ENCODE data around the gene TBR1.

The TBR1 gene

DNA sequence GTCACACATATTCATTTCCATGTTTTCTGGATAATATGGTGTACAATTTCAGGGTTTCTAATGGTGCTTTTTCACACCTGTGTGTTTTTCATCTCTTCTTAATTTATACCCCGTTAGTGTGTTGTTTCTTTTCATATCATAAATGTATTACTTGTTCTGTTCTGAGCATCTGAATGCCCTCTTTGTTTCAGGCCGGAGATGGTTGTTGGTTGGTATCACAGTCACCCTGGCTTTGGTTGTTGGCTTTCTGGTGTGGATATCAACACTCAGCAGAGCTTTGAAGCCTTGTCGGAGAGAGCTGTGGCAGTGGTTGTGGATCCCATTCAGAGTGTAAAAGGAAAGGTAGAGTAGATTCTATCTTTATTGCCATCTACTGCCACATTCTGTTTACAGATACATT lies 45.1 kb upstream of the TBR1 start:
- no peak overlapping the region for H3K4me3 ChIP-seq (ENCODE audit: low read depth in 1 of 2, low read length in 2 of 2)
- no peak overlapping the region for H3K27ac ChIP-seq (ENCODE audit: low read length)
- no peak overlapping the region for H2AFZ ChIP-seq (ENCODE audit: low read depth, low read length)
- H3K4me1 ChIP-seq (ENCODE audit: insufficient read depth, low read length): no peaks in the 10 kb centered on the region
- H3K9me3 ChIP-seq (ENCODE audit: insufficient read depth, low read length, severe bottlenecking): no peaks in the 10 kb centered on the region
- ATAC-seq (ENCODE audit: insufficient read depth, low read depth) (no peak), DNase-seq (no peak)
- H3K79me2 ChIP-seq (ENCODE audit: insufficient read depth, low read length): peaks cover 11% of the 10 kb centered on the region
- peaks cover 66% of the 10 kb centered on the region for H3K36me3 ChIP-seq (ENCODE audit: insufficient read depth, low read length)
- no peak overlapping the region for H3K9ac ChIP-seq (ENCODE audit: low read depth, low read length)
- no peak overlapping the region for H3K4me2 ChIP-seq (ENCODE audit: insufficient read depth, low read length)
- no peaks in the 10 kb centered on the region for H3K27me3 ChIP-seq (ENCODE audit: insufficient read depth, low read length, poor library complexity)
- peaks cover 8% of the 10 kb centered on the region; the same call in 1 of the 2 replicates for H4K20me1 ChIP-seq (ENCODE audit: insufficient read depth, low read length)
- TF ChIP-seq EZH2 (IDR thresholded peaks at IDR 0.05; ENCODE audit: borderline replicate concordance, low read depth, low read length, severe bottlenecking) (no peak), CTCF (IDR thresholded peaks at IDR 0.05; ENCODE audit: borderline replicate concordance, extremely low read depth, low read length, poor library complexity, severe bottlenecking) (no peak)

DNA sequence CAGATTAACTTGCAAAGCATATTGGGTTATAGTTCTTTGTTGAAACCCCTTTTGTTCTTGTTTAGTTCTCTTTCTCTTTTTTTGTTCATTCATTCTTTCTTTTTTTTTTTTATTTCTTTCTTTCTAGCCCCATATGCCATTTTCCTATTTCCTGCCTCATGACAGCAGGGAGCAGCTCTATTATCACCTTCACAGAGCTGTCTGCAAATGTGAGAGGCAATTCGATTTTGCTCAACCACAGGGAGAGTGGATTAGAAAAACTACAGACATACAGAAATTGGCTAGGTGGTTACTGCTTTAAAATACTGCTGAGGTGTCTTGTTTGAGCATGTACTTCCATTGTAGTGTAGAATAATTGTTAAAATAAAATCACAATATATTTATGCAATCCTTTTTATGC lies 44.2 kb upstream of the TBR1 start:
- no peak overlapping the region for H3K9ac ChIP-seq (ENCODE audit: low read depth, low read length)
- H3K36me3 ChIP-seq (ENCODE audit: insufficient read depth, low read length): peaks cover 63% of the 10 kb centered on the region
- no peak overlapping the region for H3K27ac ChIP-seq (ENCODE audit: low read length)
- no peak for ATAC-seq (ENCODE audit: insufficient read depth, low read depth)
- H4K20me1 ChIP-seq (ENCODE audit: insufficient read depth, low read length): peaks cover 5% of the 10 kb centered on the region; the same call in 1 of the 2 replicates
- H3K4me3 ChIP-seq (ENCODE audit: low read depth in 1 of 2, low read length in 2 of 2): no peak overlapping the region
- H3K4me2 ChIP-seq (ENCODE audit: insufficient read depth, low read length): no peak overlapping the region
- no peaks in the 10 kb centered on the region for H3K9me3 ChIP-seq (ENCODE audit: insufficient read depth, low read length, severe bottlenecking)
- H2AFZ ChIP-seq (ENCODE audit: low read depth, low read length): no peak overlapping the region
- no peaks in the 10 kb centered on the region for H3K4me1 ChIP-seq (ENCODE audit: insufficient read depth, low read length)
- peaks cover 3% of the 10 kb centered on the region; the same call in 1 of the 2 replicates for H3K79me2 ChIP-seq (ENCODE audit: insufficient read depth, low read length)
- H3K27me3 ChIP-seq (ENCODE audit: insufficient read depth, low read length, poor library complexity): no peaks in the 10 kb centered on the region
- no peak for DNase-seq
- TF ChIP-seq CTCF (IDR thresholded peaks at IDR 0.05; ENCODE audit: borderline replicate concordance, extremely low read depth, low read length, poor library complexity, severe bottlenecking) (no peak), EZH2 (IDR thresholded peaks at IDR 0.05; ENCODE audit: borderline replicate concordance, low read depth, low read length, severe bottlenecking) (no peak)

DNA sequence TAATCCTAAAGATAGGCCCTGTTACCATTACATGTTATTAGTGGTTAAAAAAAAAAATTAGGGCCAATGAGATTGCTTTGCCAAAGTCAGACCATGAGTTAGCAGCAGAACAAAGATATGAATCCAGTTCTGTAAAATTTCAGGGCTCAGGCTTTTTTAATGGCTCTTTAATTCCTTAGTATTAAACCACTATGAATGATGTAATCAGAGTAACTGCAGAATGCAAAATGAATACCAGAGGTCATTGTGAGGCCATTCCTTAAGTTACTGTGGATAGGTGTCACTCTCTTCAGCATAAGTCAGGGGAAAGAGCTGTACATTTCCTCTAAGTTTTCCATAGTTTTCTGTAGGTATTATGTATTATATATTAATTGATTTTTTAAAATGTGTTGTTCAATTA lies 42.2 kb upstream of the TBR1 start:
- Histone ChIP-seq H4K20me1 (ENCODE audit: insufficient read depth, low read length) (no peaks in the 10 kb centered on the region), H3K36me3 (ENCODE audit: insufficient read depth, low read length) (peaks cover 58% of the 10 kb centered on the region)
- ATAC-seq (ENCODE audit: insufficient read depth, low read depth): no peak

More for the DNA sequence above, 42.2 kb upstream of the TBR1 start:
- Histone ChIP-seq H2AFZ (ENCODE audit: low read depth, low read length) (no peak overlapping the region), H3K27me3 (ENCODE audit: insufficient read depth, low read length, poor library complexity) (no peaks in the 10 kb centered on the region), H3K4me1 (ENCODE audit: insufficient read depth, low read length) (no peaks in the 10 kb centered on the region), H3K27ac (ENCODE audit: low read length) (no peak overlapping the region), H3K4me2 (ENCODE audit: insufficient read depth, low read length) (no peak overlapping the region), H3K4me3 (ENCODE audit: low read depth in 1 of 2, low read length in 2 of 2) (no peak overlapping the region), H3K9me3 (ENCODE audit: insufficient read depth, low read length, severe bottlenecking) (no peaks in the 10 kb centered on the region), H3K9ac (ENCODE audit: low read depth, low read length) (no peak overlapping the region), H3K79me2 (ENCODE audit: insufficient read depth, low read length) (no peaks in the 10 kb centered on the region; the same call in 1 of the 2 replicates)
- no peak for DNase-seq
- TF ChIP-seq CTCF (IDR thresholded peaks at IDR 0.05; ENCODE audit: borderline replicate concordance, extremely low read depth, low read length, poor library complexity, severe bottlenecking) (no peak), EZH2 (IDR thresholded peaks at IDR 0.05; ENCODE audit: borderline replicate concordance, low read depth, low read length, severe bottlenecking) (no peak)
